ENCODE data around the gene CRNKL1.

GRCh38 chr20:20076297-20077065 lies 24.2 kb upstream of the CRNKL1 start:
- no peak for TF ChIP-seq CTCF (IDR thresholded peaks at IDR 0.05)
- no peak for TF ChIP-seq POLR2A (IDR thresholded peaks at IDR 0.05)
- no peak for TF ChIP-seq POLR2AphosphoS5 (IDR thresholded peaks at IDR 0.05)
- no peak for TF ChIP-seq EP300 (IDR thresholded peaks at IDR 0.05; ENCODE audit: low read depth)

Data from transverse colon (tissue), 4 donors.